Activated naive CD8-positive, alpha-beta T cell treated with anti-CD3 and anti-CD28 coated beads, Interleukin-2, amount 50 U/mL, for 24 hours (primary cell): ENCODE measurements around the gene DKC1.

Experiments
- ATAC-seq: fragments of 150-1000 bp; cut with Tn5 transposase; one replicate; pipeline ENCODE4 v1.10.0; 2021
- DNase-seq: peaks from one replicate; pipeline ENCODE4 v3.0.0; 2021
- H3K27ac Mint-ChIP-seq: one replicate; pipeline ENCODE4 v1.8.0; 2021; ENCODE audit warnings: mild to moderate bottlenecking, mixed read lengths
- H3K27me3 Mint-ChIP-seq: one replicate; pipeline ENCODE4 v1.8.0; 2021; ENCODE audit warnings: mixed read lengths
- H3K36me3 Mint-ChIP-seq: one replicate; pipeline ENCODE4 v1.8.0; 2021; ENCODE audit warnings: low read depth, mixed read lengths
- H3K4me1 Mint-ChIP-seq: one replicate; pipeline ENCODE4 v1.8.0; 2021; ENCODE audit warnings: mixed read lengths
- H3K4me3 Mint-ChIP-seq: one replicate; pipeline ENCODE4 v1.8.0; 2021; ENCODE audit warnings: mild to moderate bottlenecking, moderate library complexity, mixed read lengths
- H3K9me3 Mint-ChIP-seq: one replicate; pipeline ENCODE4 v1.8.0; 2021; ENCODE audit warnings: mixed read lengths

The DKC1 gene

GRCh38 chrX:154762537-154763296 is at the start of gene DKC1:
TSS of gene DKC1 (plus strand) at chrX:154762864. CDS start at chrX:154762966, 102 bp downstream.
- ATAC-seq (peak; percentile 90), DNase-seq (peak; percentile 94)
- Mint-ChIP-seq H3K4me1 (peaks cover 40% of the 10 kb centered on the region), H3K27ac (peak within 1 kb of the TSS; percentile 92), H3K36me3 (peaks cover 34% of the 10 kb centered on the region), H3K9me3 (no peaks in the 10 kb centered on the region), H3K4me3 (peak within 1 kb of the TSS; percentile 88), H3K27me3 (no peaks in the 10 kb centered on the region)

- ATAC-seq = no peak
These were observed 47.7 kb upstream of the DKC1 start for GRCh38 chrX:154714925-154715324.

GRCh38 chrX:154715825-154716224 is 46.8 kb upstream of the DKC1 start:
- H3K4me1 Mint-ChIP-seq = peaks cover 61% of the 10 kb centered on the region
- ATAC-seq = no peak
- H3K36me3 Mint-ChIP-seq = peaks cover 7% of the 10 kb centered on the region
- no peaks in the 10 kb centered on the region for H3K9me3 Mint-ChIP-seq
- H3K4me3 Mint-ChIP-seq = no peak overlapping the region
- H3K27me3 Mint-ChIP-seq = no peaks in the 10 kb centered on the region
- H3K27ac Mint-ChIP-seq = no peak overlapping the region
- no peak for DNase-seq

More at GRCh38 chrX:154714925-154715324, 47.7 kb upstream of the DKC1 start:
- Mint-ChIP-seq H3K27ac (no peak overlapping the region), H3K4me3 (no peak overlapping the region), H3K4me1 (peaks cover 59% of the 10 kb centered on the region), H3K36me3 (peaks cover 7% of the 10 kb centered on the region), H3K27me3 (no peaks in the 10 kb centered on the region), H3K9me3 (no peaks in the 10 kb centered on the region)
- no peak for DNase-seq

GRCh38 chrX:154717824-154718223 is 44.8 kb upstream of the DKC1 start:
- Mint-ChIP-seq H3K9me3 (no peaks in the 10 kb centered on the region), H3K27ac (peak overlapping the region; percentile 83), H3K4me1 (peaks cover 48% of the 10 kb centered on the region), H3K36me3 (peaks cover 3% of the 10 kb centered on the region), H3K27me3 (no peaks in the 10 kb centered on the region), H3K4me3 (no peak overlapping the region)
- DNase-seq (no peak), ATAC-seq (no peak)

- peak overlapping the region; percentile 26 for H3K4me3 Mint-ChIP-seq
- peaks cover 48% of the 10 kb centered on the region for H3K4me1 Mint-ChIP-seq
- no peak for DNase-seq
These were observed 44.0 kb upstream of the DKC1 start for GRCh38 chrX:154718616-154719015.

GRCh38 chrX:154719132-154719675 is 43.5 kb upstream of the DKC1 start:
- Mint-ChIP-seq H3K27ac (peak overlapping the region; percentile 80), H3K36me3 (peaks cover 6% of the 10 kb centered on the region), H3K27me3 (no peaks in the 10 kb centered on the region), H3K9me3 (no peaks in the 10 kb centered on the region), H3K4me3 (peak overlapping the region; percentile 47), H3K4me1 (peaks cover 51% of the 10 kb centered on the region)
- ATAC-seq (peak; percentile 91), DNase-seq (no peak)

More at GRCh38 chrX:154718616-154719015, 44.0 kb upstream of the DKC1 start:
- no peaks in the 10 kb centered on the region for H3K9me3 Mint-ChIP-seq
- no peaks in the 10 kb centered on the region for H3K27me3 Mint-ChIP-seq
- peak overlapping the region; percentile 83 for H3K27ac Mint-ChIP-seq
- ATAC-seq = no peak
- peaks cover 6% of the 10 kb centered on the region for H3K36me3 Mint-ChIP-seq

GRCh38 chrX:154720067-154720466 is 42.6 kb upstream of the DKC1 start:
- Mint-ChIP-seq H3K27me3 (no peaks in the 10 kb centered on the region), H3K4me3 (no peak overlapping the region), H3K27ac (no peak overlapping the region), H3K9me3 (no peaks in the 10 kb centered on the region), H3K36me3 (peaks cover 6% of the 10 kb centered on the region), H3K4me1 (peaks cover 56% of the 10 kb centered on the region)
- DNase-seq (no peak), ATAC-seq (no peak)

- no peaks in the 10 kb centered on the region for H3K27me3 Mint-ChIP-seq
- H3K36me3 Mint-ChIP-seq = peaks cover 6% of the 10 kb centered on the region
- no peak overlapping the region for H3K4me3 Mint-ChIP-seq
- DNase-seq = no peak
- no peaks in the 10 kb centered on the region for H3K9me3 Mint-ChIP-seq
- no peak for ATAC-seq
- peaks cover 66% of the 10 kb centered on the region for H3K4me1 Mint-ChIP-seq
- no peak overlapping the region for H3K27ac Mint-ChIP-seq
These were observed 41.5 kb upstream of the DKC1 start for GRCh38 chrX:154721155-154721554.

GRCh38 chrX:154724993-154725756 is 37.5 kb upstream of the DKC1 start:
- peaks cover 70% of the 10 kb centered on the region for H3K4me1 Mint-ChIP-seq
- DNase-seq (no peak), ATAC-seq (peak; percentile 49)
- no peaks in the 10 kb centered on the region for H3K27me3 Mint-ChIP-seq
- no peak overlapping the region for H3K4me3 Mint-ChIP-seq
- peaks cover 6% of the 10 kb centered on the region for H3K36me3 Mint-ChIP-seq
- peak overlapping the region; percentile 49 for H3K27ac Mint-ChIP-seq
- H3K9me3 Mint-ChIP-seq = no peaks in the 10 kb centered on the region

GRCh38 chrX:154727418-154727817 is 35.2 kb upstream of the DKC1 start:
- DNase-seq (no peak), ATAC-seq (no peak)
- Mint-ChIP-seq H3K36me3 (peaks cover 3% of the 10 kb centered on the region), H3K4me1 (peaks cover 87% of the 10 kb centered on the region), H3K4me3 (no peak overlapping the region), H3K27ac (peak overlapping the region; percentile 58), H3K9me3 (no peaks in the 10 kb centered on the region), H3K27me3 (no peaks in the 10 kb centered on the region)

GRCh38 chrX:154727871-154728270 is 34.8 kb upstream of the DKC1 start:
- H3K27ac Mint-ChIP-seq = no peak overlapping the region

GRCh38 chrX:154728431-154729190 is 34.1 kb upstream of the DKC1 start:
- Mint-ChIP-seq H3K4me1 (peaks cover 94% of the 10 kb centered on the region), H3K27me3 (no peaks in the 10 kb centered on the region), H3K27ac (no peak overlapping the region), H3K4me3 (no peak overlapping the region), H3K9me3 (no peaks in the 10 kb centered on the region), H3K36me3 (no peaks in the 10 kb centered on the region)
- no peak for DNase-seq
- ATAC-seq = peak; percentile 53

More at GRCh38 chrX:154727871-154728270, 34.8 kb upstream of the DKC1 start:
- Mint-ChIP-seq H3K4me3 (no peak overlapping the region), H3K9me3 (no peaks in the 10 kb centered on the region), H3K27me3 (no peaks in the 10 kb centered on the region), H3K36me3 (peaks cover 3% of the 10 kb centered on the region), H3K4me1 (peaks cover 92% of the 10 kb centered on the region)
- DNase-seq (no peak), ATAC-seq (no peak)

- Mint-ChIP-seq H3K27ac (peak overlapping the region; percentile 12), H3K4me1 (peaks cover 97% of the 10 kb centered on the region)
These were observed 33.2 kb upstream of the DKC1 start for GRCh38 chrX:154729439-154729838.

GRCh38 chrX:154730253-154730891 is 32.3 kb upstream of the DKC1 start:
- H3K36me3 Mint-ChIP-seq = no peaks in the 10 kb centered on the region
- H3K9me3 Mint-ChIP-seq = no peaks in the 10 kb centered on the region
- no peaks in the 10 kb centered on the region for H3K27me3 Mint-ChIP-seq
- no peak overlapping the region for H3K4me3 Mint-ChIP-seq
- H3K4me1 Mint-ChIP-seq = peaks cover 97% of the 10 kb centered on the region
- ATAC-seq = no peak
- peak overlapping the region; percentile 46 for H3K27ac Mint-ChIP-seq
- no peak for DNase-seq

More at GRCh38 chrX:154729439-154729838, 33.2 kb upstream of the DKC1 start:
- no peaks in the 10 kb centered on the region for H3K27me3 Mint-ChIP-seq
- ATAC-seq (no peak), DNase-seq (no peak)
- no peaks in the 10 kb centered on the region for H3K9me3 Mint-ChIP-seq
- H3K36me3 Mint-ChIP-seq = no peaks in the 10 kb centered on the region
- H3K4me3 Mint-ChIP-seq = no peak overlapping the region
